Fibroblast of the aortic adventitia (primary cell): ENCODE results near the gene PKIB. TPM values are rescaled to one million over a fixed set of nuclear protein-coding genes. Genes with fewer than 3 reads are reported as not detected.

Experiments
- DNase-seq: peaks from one replicate; pipeline ENCODE4 v3.0.0-alpha.2; 2010; ENCODE audit warnings: low read depth
- H3K4me3 ChIP-seq: 2 replicates; pipeline ENCODE4 v1.5.1; 2011; ENCODE audit warnings: low read depth, mild to moderate bottlenecking, control low read depth, low read length, moderate library complexity
- CTCF ChIP-seq: IDR thresholded peaks from 2 replicates; pipeline ENCODE4 v1.5.1; 2011; ENCODE audit warnings: mild to moderate bottlenecking, low read length, control low read depth, inconsistent platforms; ENCODE audit not compliant: insufficient read depth
- total RNA-seq: library from RNA; depleted of rRNA; stranded (reverse); fragments of >200 nt; gene quantifications from 2 replicates; pipeline ENCODE4 v1.2.3, GENCODE V29; 2012; ENCODE audit warnings: low replicate concordance

The PKIB gene
- total RNA-seq, result 0.57 and 3.1 TPM in 2 replicates

- DNase-seq, result peak; percentile 32
- H3K4me3 ChIP-seq, result peak within 1 kb of the TSS; percentile 69
These were observed at the start of gene PKIB for GRCh38 chr6:122609881-122610689. TSS of gene PKIB (plus strand) at chr6:122610405. CDS start at chr6:122717795, 107,390 bp downstream.

GRCh38 chr6:122563364-122564052 lies 46.7 kb upstream of the PKIB start:
- no peak for TF ChIP-seq CTCF
- H3K4me3 ChIP-seq, result no peak overlapping the region
- DNase-seq, result no peak

More at GRCh38 chr6:122609881-122610689, at the start of gene PKIB:
- no peak for TF ChIP-seq CTCF

GRCh38 chr6:122564230-122564629 lies 46.0 kb upstream of the PKIB start:
- DNase-seq, result no peak
- TF ChIP-seq CTCF, result no peak
- H3K4me3 ChIP-seq, result no peak overlapping the region

- H3K4me3 ChIP-seq, result no peak overlapping the region
- no peak for TF ChIP-seq CTCF
- DNase-seq, result no peak
These were observed 44.5 kb upstream of the PKIB start for GRCh38 chr6:122565708-122566107.

- TF ChIP-seq CTCF, result no peak
- H3K4me3 ChIP-seq, result no peak overlapping the region
- DNase-seq, result no peak
These were observed 43.2 kb upstream of the PKIB start for GRCh38 chr6:122567034-122567433.

- H3K4me3 ChIP-seq, result no peak overlapping the region
- TF ChIP-seq CTCF, result no peak
- no peak for DNase-seq
These were observed 41.9 kb upstream of the PKIB start for GRCh38 chr6:122568350-122568749.
